ENCODE data around the gene EPHB2.
A peak's percentile ranks its signal among the peaks of the same experiment; 100 is the strongest.

EPHB2 gene

DNA sequence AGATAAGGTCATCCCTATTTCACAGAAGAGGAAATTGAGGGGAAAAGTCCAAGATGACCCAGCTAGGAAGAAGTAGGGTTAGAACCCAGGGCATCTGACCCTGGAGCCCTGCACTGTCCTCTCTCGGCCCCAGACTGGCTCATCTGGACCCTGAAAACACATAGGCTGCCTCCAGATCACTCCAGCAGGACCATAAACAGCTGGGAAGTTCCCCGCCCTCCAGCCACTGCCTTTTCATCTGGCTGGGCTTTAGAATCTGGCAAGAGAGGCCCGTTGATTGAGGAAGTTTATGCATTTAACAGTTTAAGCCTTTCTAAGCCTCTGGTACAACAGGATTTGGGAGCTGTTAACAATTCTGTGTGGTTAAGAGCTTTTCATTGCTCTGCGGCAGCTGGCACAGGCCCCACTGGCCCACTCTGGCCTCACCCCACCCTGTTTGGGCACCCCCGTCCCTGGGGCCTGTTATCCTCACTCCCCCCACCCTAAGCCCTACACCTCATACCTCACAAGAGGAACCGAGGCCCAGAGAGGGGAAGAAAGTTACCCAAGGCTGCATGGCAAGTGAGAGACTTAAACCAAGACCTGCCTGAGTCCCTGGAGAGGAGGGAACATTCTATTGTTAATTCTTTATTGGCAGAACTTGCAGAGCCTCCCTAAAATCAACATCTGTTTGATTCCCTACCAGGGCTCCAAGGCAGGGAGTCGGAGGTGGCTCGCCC lies 84.2 kb downstream of the EPHB2 start:
- Histone ChIP-seq H3K36me3 (replicated peaks in 1 of 2; ENCODE audit: control insufficient read depth in 2 of 2, insufficient read depth in 2 of 2, low read length in 2 of 2) (no peaks in the 10 kb centered on the region), H3K9me3 (replicated peaks in 1 of 2; ENCODE audit: control insufficient read depth in 2 of 2, insufficient read depth in 1 of 2, low read depth in 1 of 2, low read length in 2 of 2) (peaks cover 0 to 2% of the 10 kb centered on the region in 2 donors), H3K4me2 (ENCODE audit: insufficient read depth, low read length, poor library complexity, severe bottlenecking) (no peak overlapping the region), H2AK5ac (ENCODE audit: low read depth, low read length) (no peak overlapping the region), H3K4me1 (ENCODE audit: control insufficient read depth in 2 of 2, insufficient read depth in 1 of 2, low read depth in 1 of 2, low read length in 2 of 2) (peaks cover 20 to 34% of the 10 kb centered on the region in 2 donors), H3K79me1 (ENCODE audit: low read depth, low read length) (peaks cover 2% of the 10 kb centered on the region), H3K27ac (replicated peaks; ENCODE audit: low read length) (no peak overlapping the region), H2AFZ (ENCODE audit: low read length) (no peak overlapping the region), H4K8ac (ENCODE audit: low read depth, low read length) (no peak overlapping the region), H3K9ac (ENCODE audit: low read depth, low read length, poor library complexity) (no peak overlapping the region), H2BK15ac (ENCODE audit: low read length) (no peak overlapping the region), H3K14ac (ENCODE audit: low read length) (no peak overlapping the region), H3K23ac (ENCODE audit: low read depth, low read length, poor library complexity) (no peak overlapping the region), H2BK12ac (ENCODE audit: low read length) (no peak overlapping the region), H3K18ac (ENCODE audit: low read length) (peak overlapping the region; percentile 81), H2BK5ac (ENCODE audit: low read length) (peak overlapping the region; percentile 32), H3K4me3 (ENCODE audit: low read length in 2 of 2) (no peak overlapping the region), H3K27me3 (ENCODE audit: control insufficient read depth in 3 of 3, insufficient read depth in 3 of 3, low read depth in 1 of 3, low read length in 3 of 3) (no peaks in the 10 kb centered on the region), H4K91ac (ENCODE audit: low read depth, low read length, poor library complexity) (no peak overlapping the region), H3K4ac (ENCODE audit: low read length) (no peak overlapping the region), H2BK120ac (ENCODE audit: low read depth, low read length) (no peak overlapping the region)
- no CpG with 5 or more reads among the region's 8 CpGs for WGBS, 2 donors (ENCODE audit: extremely low coverage in 2 of 2, insufficient read length in 2 of 2, insufficient replicate concordance in 1 of 2)
- no peak for DNase-seq (ENCODE audit: low spot score)

- peaks cover 0 to 2% of the 10 kb centered on the region in 2 donors for H3K9me3 ChIP-seq (replicated peaks in 1 of 2; ENCODE audit: control insufficient read depth in 2 of 2, insufficient read depth in 1 of 2, low read depth in 1 of 2, low read length in 2 of 2)
- H3K18ac ChIP-seq (ENCODE audit: low read length): no peak overlapping the region
- H3K4me2 ChIP-seq (ENCODE audit: insufficient read depth, low read length, poor library complexity, severe bottlenecking): no peak overlapping the region
- H3K9ac ChIP-seq (ENCODE audit: low read depth, low read length, poor library complexity): no peak overlapping the region
- no peaks in the 10 kb centered on the region for H3K27me3 ChIP-seq (ENCODE audit: control insufficient read depth in 3 of 3, insufficient read depth in 3 of 3, low read depth in 1 of 3, low read length in 3 of 3)
- H2BK15ac ChIP-seq (ENCODE audit: low read length): no peak overlapping the region
- H2BK120ac ChIP-seq (ENCODE audit: low read depth, low read length): no peak overlapping the region
- no CpG with 5 or more reads among the region's 4 CpGs for WGBS, 2 donors (ENCODE audit: extremely low coverage in 2 of 2, insufficient read length in 2 of 2, insufficient replicate concordance in 1 of 2)
- no peak overlapping the region for H3K4ac ChIP-seq (ENCODE audit: low read length)
- H3K4me1 ChIP-seq (ENCODE audit: control insufficient read depth in 2 of 2, insufficient read depth in 1 of 2, low read depth in 1 of 2, low read length in 2 of 2): peaks cover 24 to 38% of the 10 kb centered on the region in 2 donors
- no peak overlapping the region for H2BK12ac ChIP-seq (ENCODE audit: low read length)
- no peak overlapping the region for H3K4me3 ChIP-seq (ENCODE audit: low read length in 2 of 2)
- no peak overlapping the region for H2AK5ac ChIP-seq (ENCODE audit: low read depth, low read length)
- no peak overlapping the region for H3K14ac ChIP-seq (ENCODE audit: low read length)
- H4K91ac ChIP-seq (ENCODE audit: low read depth, low read length, poor library complexity): no peak overlapping the region
- peaks cover 2% of the 10 kb centered on the region for H3K79me1 ChIP-seq (ENCODE audit: low read depth, low read length)
- H3K27ac ChIP-seq (replicated peaks; ENCODE audit: low read length): no peak overlapping the region
- H4K8ac ChIP-seq (ENCODE audit: low read depth, low read length): no peak overlapping the region
- H2AFZ ChIP-seq (ENCODE audit: low read length): no peak overlapping the region
- no peak overlapping the region for H3K23ac ChIP-seq (ENCODE audit: low read depth, low read length, poor library complexity)
- H3K36me3 ChIP-seq (replicated peaks in 1 of 2; ENCODE audit: control insufficient read depth in 2 of 2, insufficient read depth in 2 of 2, low read length in 2 of 2): no peaks in the 10 kb centered on the region
- H2BK5ac ChIP-seq (ENCODE audit: low read length): no peak overlapping the region
- no peak for DNase-seq (ENCODE audit: low spot score)
These were observed 84.7 kb downstream of the EPHB2 start for GRCh38 chr1:22795366-22795714.

DNA sequence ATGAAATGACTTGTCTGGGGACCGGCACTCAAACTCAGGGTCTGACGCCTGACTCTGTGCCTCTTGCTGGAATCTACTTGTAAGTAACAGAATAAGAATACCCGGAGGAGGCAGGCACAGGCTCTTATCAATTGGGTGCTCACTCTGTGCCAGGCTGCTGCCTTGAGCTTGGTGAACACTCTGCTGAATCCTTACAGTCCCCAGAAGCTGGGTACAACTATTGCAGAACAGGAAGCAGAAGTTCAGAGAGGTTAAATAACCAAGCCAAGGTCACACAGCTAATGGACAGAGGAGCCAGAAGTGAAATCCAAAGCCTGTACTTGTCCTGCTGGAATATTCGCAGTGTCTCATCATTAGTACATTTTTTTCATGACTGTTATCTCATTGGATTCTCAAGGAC lies 86.0 kb downstream of the EPHB2 start:
- H2BK5ac ChIP-seq (ENCODE audit: low read length): no peak overlapping the region
- no peak overlapping the region for H3K4me3 ChIP-seq (ENCODE audit: low read length in 2 of 2)
- peaks cover 0 to 2% of the 10 kb centered on the region in 2 donors for H3K9me3 ChIP-seq (replicated peaks in 1 of 2; ENCODE audit: control insufficient read depth in 2 of 2, insufficient read depth in 1 of 2, low read depth in 1 of 2, low read length in 2 of 2)
- WGBS, 2 donors (ENCODE audit: extremely low coverage in 2 of 2, insufficient read length in 2 of 2, insufficient replicate concordance in 1 of 2): no CpG with 5 or more reads among the region's 4 CpGs
- no peak overlapping the region for H3K14ac ChIP-seq (ENCODE audit: low read length)
- H3K9ac ChIP-seq (ENCODE audit: low read depth, low read length, poor library complexity): no peak overlapping the region
- peaks cover 36 to 45% of the 10 kb centered on the region in 2 donors for H3K4me1 ChIP-seq (ENCODE audit: control insufficient read depth in 2 of 2, insufficient read depth in 1 of 2, low read depth in 1 of 2, low read length in 2 of 2)
- no peak overlapping the region for H3K27ac ChIP-seq (replicated peaks; ENCODE audit: low read length)
- no peak overlapping the region for H2BK15ac ChIP-seq (ENCODE audit: low read length)
- no peak for DNase-seq (ENCODE audit: low spot score)
- H3K4ac ChIP-seq (ENCODE audit: low read length): no peak overlapping the region
- no peak overlapping the region for H3K4me2 ChIP-seq (ENCODE audit: insufficient read depth, low read length, poor library complexity, severe bottlenecking)
- H4K8ac ChIP-seq (ENCODE audit: low read depth, low read length): no peak overlapping the region
- no peak overlapping the region for H3K18ac ChIP-seq (ENCODE audit: low read length)
- H2BK12ac ChIP-seq (ENCODE audit: low read length): no peak overlapping the region
- no peak overlapping the region for H4K91ac ChIP-seq (ENCODE audit: low read depth, low read length, poor library complexity)
- H3K23ac ChIP-seq (ENCODE audit: low read depth, low read length, poor library complexity): no peak overlapping the region
- no peak overlapping the region for H2BK120ac ChIP-seq (ENCODE audit: low read depth, low read length)
- no peaks in the 10 kb centered on the region for H3K36me3 ChIP-seq (replicated peaks in 1 of 2; ENCODE audit: control insufficient read depth in 2 of 2, insufficient read depth in 2 of 2, low read length in 2 of 2)
- peaks cover 2% of the 10 kb centered on the region for H3K79me1 ChIP-seq (ENCODE audit: low read depth, low read length)
- H3K27me3 ChIP-seq (ENCODE audit: control insufficient read depth in 3 of 3, insufficient read depth in 3 of 3, low read depth in 1 of 3, low read length in 3 of 3): no peaks in the 10 kb centered on the region
- H2AK5ac ChIP-seq (ENCODE audit: low read depth, low read length): no peak overlapping the region
- no peak overlapping the region for H2AFZ ChIP-seq (ENCODE audit: low read length)

DNA sequence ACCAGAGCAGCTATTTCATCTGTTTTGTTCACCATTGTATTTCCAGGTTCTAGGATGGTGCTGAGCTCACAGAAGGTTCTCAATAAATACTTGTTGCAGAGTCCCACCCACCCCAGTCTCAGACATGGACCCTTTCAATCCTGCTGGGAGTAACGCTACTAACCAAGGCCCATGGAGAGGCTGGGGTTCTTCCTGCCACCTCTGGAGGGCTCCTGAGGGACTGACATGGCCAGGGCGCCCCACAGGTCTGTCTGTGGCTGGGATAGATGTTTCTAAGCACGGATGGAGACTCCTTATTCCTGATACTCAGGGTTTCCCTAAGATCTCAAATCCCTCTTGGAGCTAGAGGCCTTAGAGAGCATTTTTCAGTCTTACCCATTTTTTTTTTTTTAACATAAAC lies 87.4 kb downstream of the EPHB2 start:
- H2BK15ac ChIP-seq (ENCODE audit: low read length): no peak overlapping the region

More for the DNA sequence above, 87.4 kb downstream of the EPHB2 start:
- H3K18ac ChIP-seq (ENCODE audit: low read length): peak overlapping the region; percentile 58
- no peak overlapping the region for H3K23ac ChIP-seq (ENCODE audit: low read depth, low read length, poor library complexity)
- no CpG with 5 or more reads among the region's 3 CpGs for WGBS, 2 donors (ENCODE audit: extremely low coverage in 2 of 2, insufficient read length in 2 of 2, insufficient replicate concordance in 1 of 2)
- no peak overlapping the region for H3K14ac ChIP-seq (ENCODE audit: low read length)
- no peak overlapping the region for H3K9ac ChIP-seq (ENCODE audit: low read depth, low read length, poor library complexity)
- no peak overlapping the region for H2BK12ac ChIP-seq (ENCODE audit: low read length)
- no peak overlapping the region for H4K8ac ChIP-seq (ENCODE audit: low read depth, low read length)
- H3K4me3 ChIP-seq (ENCODE audit: low read length in 2 of 2): no peak overlapping the region
- H3K4me2 ChIP-seq (ENCODE audit: insufficient read depth, low read length, poor library complexity, severe bottlenecking): no peak overlapping the region
- no peak overlapping the region for H2BK5ac ChIP-seq (ENCODE audit: low read length)
- H3K79me1 ChIP-seq (ENCODE audit: low read depth, low read length): peaks cover 2% of the 10 kb centered on the region
- no peak overlapping the region for H2AFZ ChIP-seq (ENCODE audit: low read length)
- peaks cover 0 to 2% of the 10 kb centered on the region in 2 donors for H3K9me3 ChIP-seq (replicated peaks in 1 of 2; ENCODE audit: control insufficient read depth in 2 of 2, insufficient read depth in 1 of 2, low read depth in 1 of 2, low read length in 2 of 2)
- H4K91ac ChIP-seq (ENCODE audit: low read depth, low read length, poor library complexity): no peak overlapping the region
- H3K27ac ChIP-seq (replicated peaks; ENCODE audit: low read length): no peak overlapping the region
- no peak overlapping the region for H3K4ac ChIP-seq (ENCODE audit: low read length)
- no peaks in the 10 kb centered on the region for H3K27me3 ChIP-seq (ENCODE audit: control insufficient read depth in 3 of 3, insufficient read depth in 3 of 3, low read depth in 1 of 3, low read length in 3 of 3)
- H3K36me3 ChIP-seq (replicated peaks in 1 of 2; ENCODE audit: control insufficient read depth in 2 of 2, insufficient read depth in 2 of 2, low read length in 2 of 2): no peaks in the 10 kb centered on the region
- peaks cover 36 to 55% of the 10 kb centered on the region in 2 donors for H3K4me1 ChIP-seq (ENCODE audit: control insufficient read depth in 2 of 2, insufficient read depth in 1 of 2, low read depth in 1 of 2, low read length in 2 of 2)
- H2AK5ac ChIP-seq (ENCODE audit: low read depth, low read length): no peak overlapping the region
- no peak for DNase-seq (ENCODE audit: low spot score)
- no peak overlapping the region for H2BK120ac ChIP-seq (ENCODE audit: low read depth, low read length)

Data from neuronal stem cell (in vitro differentiated cells).